BLaER1 (cell line): ENCODE measurements around the gene RASAL1.

ENCODE experiments used
- H3K27ac ChIP-seq: shearing (Covaris generic); formaldehyde crosslinking; 2 replicates; pipeline ENCODE4 v1.8.1; 2022
- H3K27me3 ChIP-seq: shearing (Covaris generic); formaldehyde crosslinking; 2 replicates; pipeline ENCODE4 v1.8.1; 2022
- H3K36me3 ChIP-seq: shearing (Covaris generic); formaldehyde crosslinking; 2 replicates; pipeline ENCODE4 v1.8.1; 2022
- H3K4me1 ChIP-seq: shearing (Covaris generic); formaldehyde crosslinking; 2 replicates; pipeline ENCODE4 v1.8.1; 2022
- H3K4me2 ChIP-seq: shearing (Covaris generic); formaldehyde crosslinking; 2 replicates; pipeline ENCODE4 v1.8.1; 2022
- H3K4me3 ChIP-seq: shearing (Covaris generic); formaldehyde crosslinking; 2 replicates; pipeline ENCODE4 v1.8.1; 2022
- H3K9ac ChIP-seq: shearing (Covaris generic); formaldehyde crosslinking; 2 replicates; pipeline ENCODE4 v1.8.1; 2022
- H3K9me3 ChIP-seq: shearing (Covaris generic); formaldehyde crosslinking; 2 replicates; pipeline ENCODE4 v1.8.1; 2022
- H4K20me1 ChIP-seq: shearing (Covaris generic); formaldehyde crosslinking; 2 replicates; pipeline ENCODE4 v1.8.1; 2022
- Cebpa-rat ChIP-seq: shearing (Covaris generic); IDR thresholded peaks from 2 replicates; pipeline ENCODE4 v1.8.1; 2022

RASAL1 gene

DNA sequence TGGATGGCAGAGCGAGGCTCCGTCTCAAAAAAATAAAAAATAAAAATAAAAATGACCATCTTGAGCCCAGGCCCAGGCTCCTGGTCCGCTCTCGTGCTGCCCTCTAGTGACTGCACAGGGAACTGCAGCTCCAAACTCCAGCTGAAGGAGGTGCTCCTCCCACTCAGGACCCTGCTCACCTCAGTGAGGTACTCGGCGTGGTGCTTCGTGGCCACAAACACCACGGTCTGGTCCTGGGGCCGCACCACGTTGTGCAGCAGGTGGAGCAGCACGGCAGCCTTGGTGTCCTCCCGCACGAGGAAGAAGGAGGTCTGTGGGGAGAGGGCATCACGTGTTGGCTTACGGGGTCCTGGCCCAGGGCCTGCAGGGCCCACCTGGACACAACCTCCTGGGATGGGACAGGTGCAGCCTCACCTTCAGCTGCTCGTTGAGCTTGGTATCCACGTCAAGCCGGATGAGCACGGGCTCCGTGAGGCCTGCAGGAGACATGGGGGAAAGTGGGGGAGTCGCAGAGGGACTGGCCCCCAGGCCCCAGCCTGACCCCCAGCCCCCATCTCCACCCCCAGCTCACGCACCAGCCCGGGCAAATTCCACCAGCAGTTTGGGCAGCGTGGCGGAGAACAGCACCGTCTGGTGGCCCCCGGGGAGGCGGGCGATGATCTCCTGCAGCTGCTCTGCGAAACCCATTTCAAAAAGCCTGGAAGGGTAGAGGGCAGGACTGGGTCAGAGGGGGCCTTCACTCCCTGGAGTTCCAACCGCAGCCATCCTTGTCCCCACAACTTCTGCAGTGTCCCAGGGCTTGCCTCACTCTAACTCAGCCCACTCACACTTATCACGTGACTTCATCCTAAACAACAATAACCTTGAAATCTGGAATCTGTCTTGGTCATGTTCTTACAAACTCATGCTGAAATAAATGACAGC, 39.2 kb upstream of the RASAL1 start:
- no peak for TF ChIP-seq Cebpa-rat
- Histone ChIP-seq H3K4me2 (peak overlapping the region; percentile 86), H3K4me3 (peak overlapping the region; percentile 50), H3K9ac (peak overlapping the region; percentile 79), H3K27me3 (no peaks in the 10 kb centered on the region), H3K27ac (peak overlapping the region; percentile 94), H4K20me1 (0 out of 2 replicates have a peak, but pooled peaks cover 2% of the 10 kb centered on the region), H3K9me3 (peaks cover 14% of the 10 kb centered on the region), H3K36me3 (peaks cover 85% of the 10 kb centered on the region), H3K4me1 (peaks cover 73% of the 10 kb centered on the region)

DNA sequence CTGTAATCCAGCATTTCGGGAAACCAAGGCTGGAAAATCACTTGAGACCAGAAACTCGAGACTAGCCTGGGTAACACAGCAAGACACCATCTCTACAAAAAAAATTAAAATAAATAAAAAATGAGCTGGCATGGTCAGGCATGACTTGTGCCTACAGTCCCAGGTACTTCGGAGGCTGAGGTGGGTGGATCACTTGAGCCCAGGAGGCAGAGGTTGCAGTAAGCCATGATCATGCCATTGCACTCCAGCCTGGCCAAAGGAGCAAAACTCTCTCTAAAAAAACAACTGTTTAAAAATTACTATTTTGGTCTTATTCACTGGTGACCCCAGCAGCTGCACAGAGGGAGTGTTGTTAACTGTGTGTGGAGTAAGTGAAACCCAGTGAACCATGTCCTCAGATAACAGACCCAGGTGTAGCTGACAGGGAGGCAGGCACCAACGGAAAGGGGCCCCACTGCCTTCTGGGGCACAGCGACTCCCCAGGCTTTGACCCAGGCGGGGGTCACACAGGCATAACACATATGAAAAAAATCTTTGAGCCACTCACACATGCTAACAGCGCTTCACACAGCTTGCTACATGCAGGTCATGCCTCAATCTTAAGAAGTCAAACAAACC, 37.6 kb upstream of the RASAL1 start:
- H3K4me2 ChIP-seq: peak overlapping the region; percentile 86
- TF ChIP-seq Cebpa-rat: no peak
- H3K27ac ChIP-seq: peak overlapping the region; percentile 94

DNA sequence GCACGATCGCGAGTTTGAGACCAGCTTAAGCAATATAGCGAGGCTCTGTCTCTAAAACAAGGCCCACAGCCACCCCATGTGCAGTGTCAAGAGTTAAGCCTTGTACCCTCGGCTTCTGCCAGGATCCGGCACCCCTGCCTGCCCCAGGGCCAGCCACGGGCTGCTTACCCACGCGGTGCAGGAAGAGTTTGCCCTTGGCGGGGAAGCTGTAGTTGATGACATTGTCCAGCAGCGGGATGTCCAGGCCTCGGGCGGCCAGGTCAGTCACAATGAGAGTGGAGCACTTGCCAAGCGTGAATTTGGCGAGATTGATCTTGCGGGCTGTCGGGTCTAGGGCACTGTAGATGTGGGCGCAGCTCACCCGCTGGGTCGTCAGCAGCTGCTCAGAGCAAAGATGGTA, 36.6 kb upstream of the RASAL1 start:
- peak overlapping the region; percentile 94 for H3K27ac ChIP-seq
- peak overlapping the region; percentile 26; the same call in 1 of the 2 replicates for H3K4me3 ChIP-seq
- H3K4me1 ChIP-seq: peaks cover 84% of the 10 kb centered on the region
- no peaks in the 10 kb centered on the region for H4K20me1 ChIP-seq
- peaks cover 6% of the 10 kb centered on the region for H3K9me3 ChIP-seq
- no peaks in the 10 kb centered on the region for H3K27me3 ChIP-seq
- H3K36me3 ChIP-seq: peaks cover 85% of the 10 kb centered on the region
- no peak for TF ChIP-seq Cebpa-rat
- peak overlapping the region; percentile 79 for H3K9ac ChIP-seq
- H3K4me2 ChIP-seq: peak overlapping the region; percentile 86

More for the DNA sequence above, 37.6 kb upstream of the RASAL1 start:
- H3K4me1 ChIP-seq: peaks cover 77% of the 10 kb centered on the region
- H3K27me3 ChIP-seq: no peaks in the 10 kb centered on the region
- peak overlapping the region; percentile 79 for H3K9ac ChIP-seq
- peak overlapping the region; percentile 46 for H3K4me3 ChIP-seq
- H4K20me1 ChIP-seq: no peaks in the 10 kb centered on the region
- peaks cover 85% of the 10 kb centered on the region for H3K36me3 ChIP-seq
- peaks cover 14% of the 10 kb centered on the region for H3K9me3 ChIP-seq

DNA sequence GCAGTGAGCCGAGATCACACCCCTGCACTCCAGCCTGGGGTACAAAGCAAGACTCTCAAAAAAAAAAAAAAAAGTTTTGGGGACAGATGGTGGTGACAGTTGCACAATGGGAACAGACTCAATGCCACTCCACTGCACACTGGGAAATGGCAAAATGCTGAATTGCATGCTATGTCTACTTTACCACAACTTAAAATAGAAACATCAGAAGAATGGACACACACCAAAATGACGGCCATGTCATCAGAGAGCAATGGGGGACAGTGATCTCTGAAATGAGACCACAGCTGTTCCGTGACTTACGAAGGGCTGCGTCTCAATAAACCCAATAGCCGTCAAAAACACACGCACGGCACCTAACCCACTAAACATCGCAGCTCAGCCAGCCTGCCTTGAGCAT, 36.0 kb upstream of the RASAL1 start:
- Histone ChIP-seq H3K27me3 (no peaks in the 10 kb centered on the region), H3K4me3 (peak overlapping the region; percentile 23), H3K9ac (peak overlapping the region; percentile 79), H3K4me2 (peak overlapping the region; percentile 86), H4K20me1 (no peaks in the 10 kb centered on the region), H3K4me1 (peaks cover 86% of the 10 kb centered on the region), H3K9me3 (no peaks in the 10 kb centered on the region), H3K36me3 (peaks cover 85% of the 10 kb centered on the region), H3K27ac (peak overlapping the region; percentile 94)
- peak; percentile 72 for TF ChIP-seq Cebpa-rat

DNA sequence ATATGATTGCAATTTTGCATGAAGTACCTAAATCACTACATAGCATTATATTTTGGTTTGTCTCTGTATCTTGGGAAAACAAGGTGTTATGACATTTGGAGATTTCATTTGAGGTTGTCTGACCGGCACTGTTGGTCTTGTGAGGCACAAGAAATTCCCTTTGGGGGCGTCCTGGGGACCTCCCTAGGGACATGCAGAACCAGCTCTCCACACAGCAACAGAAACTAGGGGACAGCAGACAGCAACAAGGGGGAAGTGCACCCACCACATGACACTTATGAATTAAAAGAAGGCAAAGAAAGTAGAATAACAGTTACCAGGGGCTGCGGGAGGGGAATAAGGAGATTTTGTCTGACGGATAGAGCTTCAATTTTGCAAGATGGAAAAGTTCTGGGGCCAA, 35.4 kb upstream of the RASAL1 start:
- Histone ChIP-seq H3K4me2 (peak overlapping the region; percentile 86), H3K27me3 (no peaks in the 10 kb centered on the region), H3K9me3 (no peaks in the 10 kb centered on the region), H4K20me1 (no peaks in the 10 kb centered on the region), H3K4me3 (peak overlapping the region; percentile 23), H3K9ac (peak overlapping the region; percentile 79), H3K36me3 (peaks cover 85% of the 10 kb centered on the region), H3K4me1 (peaks cover 86% of the 10 kb centered on the region), H3K27ac (peak overlapping the region; percentile 94)
- no peak for TF ChIP-seq Cebpa-rat

DNA sequence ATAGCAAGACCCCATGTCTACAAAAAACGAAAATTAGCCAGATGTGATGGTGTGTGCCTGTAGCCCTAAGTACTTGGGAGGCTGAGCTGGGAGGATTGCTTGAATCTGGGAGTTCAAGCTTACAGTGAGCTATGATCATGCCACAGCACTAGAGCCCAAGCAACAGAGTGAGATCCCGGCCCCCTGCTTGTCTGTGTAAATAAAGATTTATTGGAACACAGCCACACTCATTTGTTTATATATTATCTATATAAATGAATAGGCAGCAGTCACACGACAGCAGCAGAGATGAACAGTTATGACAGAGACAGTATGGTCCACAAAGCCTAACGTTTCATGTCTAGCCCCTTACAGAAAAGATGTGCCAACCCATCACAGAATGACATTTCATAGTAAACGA, 34.9 kb upstream of the RASAL1 start:
- peak overlapping the region; percentile 86 for H3K4me2 ChIP-seq
- H4K20me1 ChIP-seq: no peaks in the 10 kb centered on the region

DNA sequence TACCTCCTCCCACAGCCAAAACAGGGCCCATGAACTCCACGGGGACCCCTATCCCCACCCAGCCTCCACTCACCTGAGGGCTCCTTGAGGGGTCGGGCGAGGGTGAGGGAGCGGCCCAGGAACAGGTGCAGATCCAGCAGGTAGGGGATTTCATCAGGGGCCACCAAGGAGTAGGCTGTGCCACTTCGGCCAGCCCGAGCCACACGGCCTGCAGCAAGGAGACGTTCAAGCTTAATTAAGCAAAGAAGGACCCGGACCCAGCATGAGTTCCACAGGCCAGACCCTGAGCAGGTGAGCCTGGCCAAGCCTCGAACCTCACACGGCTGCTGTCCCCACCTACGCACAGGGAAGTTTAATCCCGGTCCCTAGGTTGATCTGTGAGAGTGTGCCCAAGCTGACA, 34.1 kb upstream of the RASAL1 start:
- no peaks in the 10 kb centered on the region for H3K9me3 ChIP-seq
- peak overlapping the region; percentile 94 for H3K27ac ChIP-seq
- TF ChIP-seq Cebpa-rat: no peak
- H4K20me1 ChIP-seq: no peaks in the 10 kb centered on the region
- H3K4me1 ChIP-seq: peaks cover 88% of the 10 kb centered on the region
- H3K9ac ChIP-seq: peak overlapping the region; percentile 32; the same call in 1 of the 2 replicates
- H3K36me3 ChIP-seq: peaks cover 93% of the 10 kb centered on the region
- peak overlapping the region; percentile 86 for H3K4me2 ChIP-seq
- no peak overlapping the region for H3K4me3 ChIP-seq
- H3K27me3 ChIP-seq: no peaks in the 10 kb centered on the region

More for the DNA sequence above, 34.9 kb upstream of the RASAL1 start:
- Histone ChIP-seq H3K9ac (peak overlapping the region; percentile 32; the same call in 1 of the 2 replicates), H3K9me3 (no peaks in the 10 kb centered on the region), H3K36me3 (peaks cover 90% of the 10 kb centered on the region), H3K4me1 (peaks cover 88% of the 10 kb centered on the region), H3K27ac (peak overlapping the region; percentile 94), H3K27me3 (no peaks in the 10 kb centered on the region), H3K4me3 (no peak overlapping the region)
- no peak for TF ChIP-seq Cebpa-rat

DNA sequence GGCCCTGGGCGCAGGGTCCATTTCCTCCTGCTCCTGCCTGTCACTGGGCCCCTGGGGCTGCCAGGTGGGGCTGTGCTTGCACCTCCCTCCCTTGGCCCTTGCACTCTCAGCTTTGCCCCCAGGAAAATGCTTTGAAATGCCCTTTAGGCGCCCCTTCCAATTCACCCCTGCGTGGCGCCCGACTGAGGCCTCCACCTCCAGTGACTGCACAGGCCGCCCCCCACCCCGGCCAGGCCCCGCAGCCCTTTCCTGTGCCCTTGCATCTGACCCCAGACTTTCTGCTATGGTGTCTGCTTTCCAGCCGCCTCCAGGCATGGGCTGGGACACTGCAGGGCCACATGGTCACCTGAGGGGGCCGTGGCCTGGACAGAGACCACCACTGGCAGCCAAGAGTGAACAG, 32.3 kb upstream of the RASAL1 start:
- H3K9ac ChIP-seq: no peak overlapping the region
- H3K36me3 ChIP-seq: peaks cover 100% of the 10 kb centered on the region
- H4K20me1 ChIP-seq: no peaks in the 10 kb centered on the region

DNA sequence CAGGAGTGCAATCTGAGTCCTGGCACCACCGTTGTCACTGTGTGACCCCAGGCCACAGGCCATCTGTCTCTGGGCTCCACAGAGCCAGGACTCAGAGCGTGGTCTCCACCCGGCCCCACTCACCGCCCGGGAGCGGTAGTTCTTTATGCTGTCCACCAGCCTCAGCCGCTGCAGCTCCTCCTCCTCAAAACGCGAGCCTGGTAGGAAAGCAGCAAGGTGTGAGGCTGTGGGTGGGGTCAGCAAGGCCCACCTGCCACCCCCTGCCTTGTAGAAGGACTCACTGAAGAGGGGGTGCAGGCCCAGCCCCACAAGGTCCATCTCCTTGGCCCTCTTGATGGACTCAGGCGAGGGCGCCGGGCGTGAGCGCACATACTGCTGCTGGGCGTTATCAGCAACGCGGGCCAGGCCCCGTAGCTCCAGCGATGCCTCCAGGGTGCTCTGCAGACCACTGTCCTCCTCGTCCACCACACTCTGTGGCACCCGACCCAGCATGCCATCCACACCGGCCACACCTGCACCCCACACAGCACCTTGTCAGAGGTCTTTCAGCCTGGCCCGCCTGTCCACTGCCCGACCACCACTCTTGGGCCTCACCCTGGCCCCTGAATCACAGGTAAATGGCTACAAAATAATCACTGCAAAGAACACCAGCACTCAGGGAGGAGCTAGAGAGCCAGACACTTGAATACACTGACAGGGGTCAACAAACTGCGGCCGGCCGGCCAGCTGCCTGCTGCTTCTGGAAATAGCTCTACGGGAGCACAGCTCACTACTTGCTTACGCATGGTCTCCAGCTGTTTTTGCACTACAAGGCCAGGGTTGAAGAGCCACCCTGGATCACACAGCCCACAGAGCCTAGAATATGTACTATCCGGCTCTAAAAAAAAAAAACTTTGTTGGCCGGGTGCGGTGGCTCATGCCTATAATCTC, 30.2 kb upstream of the RASAL1 start:
- H3K36me3 ChIP-seq: peaks cover 87% of the 10 kb centered on the region
- H3K4me1 ChIP-seq: peaks cover 78% of the 10 kb centered on the region
- H3K27me3 ChIP-seq: no peaks in the 10 kb centered on the region
- H3K27ac ChIP-seq: peak overlapping the region; percentile 41; the same call in 1 of the 2 replicates
- no peak overlapping the region for H3K4me2 ChIP-seq
- TF ChIP-seq Cebpa-rat: no peak
- H3K4me3 ChIP-seq: no peak overlapping the region
- H3K9me3 ChIP-seq: no peaks in the 10 kb centered on the region
- H3K9ac ChIP-seq: no peak overlapping the region
- H4K20me1 ChIP-seq: peaks cover 10% of the 10 kb centered on the region

More for the DNA sequence above, 32.3 kb upstream of the RASAL1 start:
- no peaks in the 10 kb centered on the region for H3K27me3 ChIP-seq
- H3K9me3 ChIP-seq: no peaks in the 10 kb centered on the region
- TF ChIP-seq Cebpa-rat: no peak
- H3K4me2 ChIP-seq: no peak overlapping the region; the same call in 1 of the 2 replicates
- H3K4me1 ChIP-seq: peaks cover 86% of the 10 kb centered on the region
- H3K27ac ChIP-seq: peak overlapping the region; percentile 94
- H3K4me3 ChIP-seq: no peak overlapping the region
